Trophoblast cell (in vitro differentiated cells and primary cell): Measurements from ENCODE around the gene ISX. TPM values are rescaled to one million over a fixed set of nuclear protein-coding genes. Genes with fewer than 3 reads are reported as not detected.

Experiments used
- DNase-seq, 2 donors: peaks; one replicate each; pipeline ENCODE4 v3.0.0-alpha.2; 2016
- H2AFZ ChIP-seq: 2 replicates; pipeline ENCODE4 v1.6.1; 2013; ENCODE audit warnings: low read length, moderate library complexity, mild to moderate bottlenecking; ENCODE audit not compliant: insufficient read depth, poor library complexity
- H2AK5ac ChIP-seq: 2 replicates; pipeline ENCODE4 v1.6.1; 2013; ENCODE audit warnings: mild to moderate bottlenecking, low read length
- H2BK120ac ChIP-seq: 2 replicates; pipeline ENCODE4 v1.6.1; 2013; ENCODE audit warnings: low read length, mild to moderate bottlenecking, moderate library complexity; ENCODE audit not compliant: insufficient read depth, poor library complexity
- H2BK12ac ChIP-seq: 2 replicates; pipeline ENCODE4 v1.6.1; 2013; ENCODE audit warnings: mild to moderate bottlenecking, low read length, moderate library complexity
- H2BK5ac ChIP-seq: 2 replicates; pipeline ENCODE4 v1.6.1; 2013; ENCODE audit warnings: low read length, low read depth, moderate library complexity, mild to moderate bottlenecking; ENCODE audit not compliant: poor library complexity
- H3K14ac ChIP-seq: 2 replicates; pipeline ENCODE4 v1.6.1; 2013; ENCODE audit warnings: mild to moderate bottlenecking, low read length
- H3K18ac ChIP-seq: 2 replicates; pipeline ENCODE4 v1.6.1; 2013; ENCODE audit warnings: mild to moderate bottlenecking, low read length
- H3K23ac ChIP-seq: 2 replicates; pipeline ENCODE4 v1.6.1; 2013; ENCODE audit warnings: low read length
- H3K27ac ChIP-seq: 2 replicates; pipeline ENCODE4 v1.5.1; 2013; ENCODE audit warnings: low read depth, mild to moderate bottlenecking, inconsistent platforms, low read length, moderate library complexity
- H3K27me3 ChIP-seq: 2 replicates; pipeline ENCODE4 v1.6.1; 2013; ENCODE audit warnings: inconsistent platforms, mild to moderate bottlenecking, low read length, moderate library complexity; ENCODE audit not compliant: insufficient read depth
- H3K36me3 ChIP-seq, 2 experiments: 1 replicate in 1 of 2; 2 replicates in 1 of 2; pipeline ENCODE4 v1.6.1; 2013; ENCODE audit warnings: low read length in 2 of 2, mild to moderate bottlenecking in 2 of 2, moderate library complexity in 1 of 2; ENCODE audit not compliant: insufficient read depth in 2 of 2, control insufficient read depth in 1 of 2
- H3K4ac ChIP-seq: 2 replicates; pipeline ENCODE4 v1.6.1; 2013; ENCODE audit warnings: low read depth, mild to moderate bottlenecking, low read length, moderate library complexity
- H3K4me1 ChIP-seq, 2 experiments: 1 replicate in 1 of 2; 2 replicates in 1 of 2; pipeline ENCODE4 v1.6.1; 2013; ENCODE audit warnings: low read length in 2 of 2, mild to moderate bottlenecking in 2 of 2, moderate library complexity in 1 of 2; ENCODE audit not compliant: insufficient read depth in 2 of 2, control insufficient read depth in 1 of 2
- H3K4me2 ChIP-seq: 2 replicates; pipeline ENCODE4 v1.6.1; 2013; ENCODE audit warnings: inconsistent platforms, mild to moderate bottlenecking, low read length, moderate library complexity
- H3K4me3 ChIP-seq: 2 replicates; pipeline ENCODE4 v1.5.1; 2013; ENCODE audit warnings: mild to moderate bottlenecking, low read depth, low read length, inconsistent platforms
- H3K79me1 ChIP-seq: one replicate; pipeline ENCODE4 v1.6.1; 2013; ENCODE audit warnings: low read length
- H3K79me2 ChIP-seq: 2 replicates; pipeline ENCODE4 v1.6.1; 2013; ENCODE audit warnings: low read length, mild to moderate bottlenecking; ENCODE audit not compliant: control insufficient read depth, insufficient read depth, poor library complexity
- H3K9ac ChIP-seq: 2 replicates; pipeline ENCODE4 v1.6.1; 2013; ENCODE audit warnings: mild to moderate bottlenecking, low read length
- H3K9me3 ChIP-seq: 2 replicates; pipeline ENCODE4 v1.6.1; 2013; ENCODE audit warnings: low read depth, mild to moderate bottlenecking, control low read depth, inconsistent platforms, low read length; ENCODE audit not compliant: insufficient read depth
- H4K12ac ChIP-seq: 2 replicates; pipeline ENCODE4 v1.6.1; 2013; ENCODE audit warnings: low read depth, mild to moderate bottlenecking, low read length, moderate library complexity
- H4K8ac ChIP-seq: 2 replicates; pipeline ENCODE4 v1.6.1; 2013; ENCODE audit warnings: low read depth, mild to moderate bottlenecking, low read length, moderate library complexity
- H4K91ac ChIP-seq: one replicate; pipeline ENCODE4 v1.6.1; 2013; ENCODE audit warnings: low read depth, mild to moderate bottlenecking, low read length, moderate library complexity
- WGBS: extraction: QIAGEN DNeasy Blood & Tissue Kit; methylation state at CpG from one replicate; pipeline ENCODE4 v1.1.7; 2013; ENCODE audit warnings: missing lambda C conversion rate; ENCODE audit not compliant: insufficient read length, insufficient coverage; ENCODE audit errors: extremely low coverage; 5-methylcytosine and 5-hydroxymethylcytosine counted together
- polyA plus RNA-seq: library from polyadenylated mRNA; stranded (reverse); fragments of 200-250 nt; gene quantifications from 2 replicates; pipeline ENCODE4 v1.2.3, GENCODE V29; 2013

ISX gene
- polyA plus RNA-seq = 0.03 and 0.05 TPM in 2 replicates

DNA sequence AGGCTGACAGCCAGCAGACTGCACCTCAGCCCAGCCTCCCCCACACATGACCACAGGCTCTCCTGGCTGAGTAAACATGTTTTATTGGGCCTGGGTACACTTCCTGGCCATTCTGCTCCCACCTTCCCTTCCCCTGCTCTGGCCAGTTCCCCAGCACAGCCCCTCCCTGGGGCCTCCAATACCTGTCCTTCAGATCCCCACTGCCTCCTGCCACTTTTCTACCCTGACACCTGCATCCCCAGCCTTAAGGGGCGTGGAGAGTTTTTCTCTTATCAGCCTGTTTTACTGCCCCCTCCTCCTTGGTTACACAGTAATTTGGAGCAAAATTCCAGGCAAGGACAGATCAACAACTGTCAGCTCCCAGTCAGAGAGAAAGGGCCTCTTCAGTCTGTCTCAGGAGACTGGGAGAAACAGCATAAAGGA is at the start of gene ISX:
TSS of gene ISX (plus strand) at position 363 of the 423 bp plus-strand sequence. CDS start 930 bp downstream, outside the sequence.
- Histone ChIP-seq H4K91ac (no peak within 1 kb of the TSS), H2BK5ac (no peak within 1 kb of the TSS), H3K18ac (no peak within 1 kb of the TSS), H4K12ac (no peak within 1 kb of the TSS), H3K23ac (no peak within 1 kb of the TSS), H3K27me3 (no peaks in the 10 kb centered on the region), H3K14ac (no peak within 1 kb of the TSS), H3K4me2 (no peak within 1 kb of the TSS), H4K8ac (no peak within 1 kb of the TSS), H3K79me1 (no peaks in the 10 kb centered on the region), H3K9ac (no peak within 1 kb of the TSS), H3K4ac (no peak within 1 kb of the TSS), H3K79me2 (no peaks in the 10 kb centered on the region), H2AFZ (no peak within 1 kb of the TSS), H3K4me1 (peaks cover 2 to 14% of the 10 kb centered on the region in 2 experiments), H2BK120ac (no peak within 1 kb of the TSS), H3K9me3 (no peaks in the 10 kb centered on the region), H2AK5ac (no peak within 1 kb of the TSS), H3K36me3 (no peaks in the 10 kb centered on the region), H2BK12ac (no peak within 1 kb of the TSS), H3K4me3 (no peak within 1 kb of the TSS), H3K27ac (no peak within 1 kb of the TSS)
- WGBS = no CpG with 5 or more reads among the region's 1 CpG
- DNase-seq = no peak

DNA sequence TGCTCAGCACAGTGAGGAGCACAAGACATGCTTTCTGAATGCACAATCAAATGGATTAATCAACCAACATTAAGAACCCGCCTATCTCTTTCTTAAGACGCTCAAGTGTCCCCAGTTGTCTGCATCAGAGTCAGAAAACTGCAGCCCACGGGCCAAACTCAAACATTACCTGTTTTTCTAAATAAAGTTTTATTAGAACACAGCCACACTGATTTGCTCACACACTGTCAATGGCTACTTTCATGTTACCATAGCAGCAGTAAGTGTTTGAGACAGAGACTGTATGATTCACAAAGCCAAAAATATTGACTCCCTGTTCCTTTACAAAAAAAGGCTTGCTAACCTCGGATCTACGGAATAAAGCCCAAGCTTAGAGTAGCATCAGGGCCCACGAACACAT is 49.0 kb upstream of the ISX start:
- Histone ChIP-seq H3K27me3 (no peaks in the 10 kb centered on the region), H2BK12ac (no peak overlapping the region), H4K12ac (no peak overlapping the region), H2AFZ (no peak overlapping the region), H3K23ac (no peak overlapping the region), H3K4me2 (no peak overlapping the region), H3K27ac (no peak overlapping the region), H3K4me3 (no peak overlapping the region), H2BK120ac (peak overlapping the region; percentile 18), H3K36me3 (no peaks in the 10 kb centered on the region), H3K4ac (no peak overlapping the region), H4K91ac (peak overlapping the region; percentile 44), H3K9ac (no peak overlapping the region), H3K14ac (no peak overlapping the region), H3K9me3 (peaks cover 2% of the 10 kb centered on the region), H3K79me1 (peaks cover 23% of the 10 kb centered on the region), H2AK5ac (no peak overlapping the region), H3K79me2 (peaks cover 3% of the 10 kb centered on the region), H3K4me1 (peaks cover 3 to 4% of the 10 kb centered on the region in 2 experiments), H2BK5ac (no peak overlapping the region), H4K8ac (no peak overlapping the region), H3K18ac (no peak overlapping the region)
- no peak for DNase-seq
- no CpG with 5 or more reads among the region's 6 CpGs for WGBS

DNA sequence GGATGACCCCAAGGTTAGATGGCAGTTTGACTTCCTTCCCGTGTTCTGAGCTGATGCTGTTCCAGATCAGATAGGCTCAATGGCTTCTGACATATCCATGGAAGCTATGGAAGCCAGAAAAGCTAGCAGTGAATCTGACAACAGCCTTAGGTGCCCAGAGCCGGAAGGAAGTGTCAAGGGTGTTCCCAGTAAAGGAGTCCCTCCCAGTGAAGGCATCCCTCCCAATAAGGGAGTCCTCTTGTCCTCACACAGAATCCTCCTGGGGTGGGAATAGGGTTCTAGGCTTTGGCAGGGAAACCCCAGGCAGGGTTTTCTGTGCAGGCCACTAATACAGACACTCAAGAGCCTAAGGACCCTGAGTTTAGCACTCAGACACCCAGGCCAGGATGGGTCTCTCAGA is 47.0 kb upstream of the ISX start:
- no CpG with 5 or more reads among the region's 2 CpGs for WGBS
- H3K23ac ChIP-seq = no peak overlapping the region
- no peak overlapping the region for H4K8ac ChIP-seq
- H2AK5ac ChIP-seq = peak overlapping the region; percentile 84
- peak overlapping the region; percentile 49 for H2BK120ac ChIP-seq
- DNase-seq = no peak
- H4K12ac ChIP-seq = no peak overlapping the region
- no peak overlapping the region for H3K4me3 ChIP-seq
- H3K79me2 ChIP-seq = peaks cover 3% of the 10 kb centered on the region
- no peak overlapping the region for H3K4me2 ChIP-seq
- H3K79me1 ChIP-seq = peaks cover 35% of the 10 kb centered on the region
- no peaks in the 10 kb centered on the region for H3K36me3 ChIP-seq
- no peak overlapping the region for H3K27ac ChIP-seq
- H2BK12ac ChIP-seq = peak overlapping the region; percentile 50
- no peak overlapping the region for H3K9ac ChIP-seq
- H3K27me3 ChIP-seq = no peaks in the 10 kb centered on the region
- H2AFZ ChIP-seq = no peak overlapping the region
- no peak overlapping the region for H3K4ac ChIP-seq
- no peak overlapping the region for H3K14ac ChIP-seq
- peaks cover 2% of the 10 kb centered on the region for H3K9me3 ChIP-seq
- H4K91ac ChIP-seq = peak overlapping the region; percentile 22
- no peak overlapping the region for H3K18ac ChIP-seq
- H2BK5ac ChIP-seq = no peak overlapping the region
- H3K4me1 ChIP-seq = peaks cover 4 to 8% of the 10 kb centered on the region in 2 experiments

DNA sequence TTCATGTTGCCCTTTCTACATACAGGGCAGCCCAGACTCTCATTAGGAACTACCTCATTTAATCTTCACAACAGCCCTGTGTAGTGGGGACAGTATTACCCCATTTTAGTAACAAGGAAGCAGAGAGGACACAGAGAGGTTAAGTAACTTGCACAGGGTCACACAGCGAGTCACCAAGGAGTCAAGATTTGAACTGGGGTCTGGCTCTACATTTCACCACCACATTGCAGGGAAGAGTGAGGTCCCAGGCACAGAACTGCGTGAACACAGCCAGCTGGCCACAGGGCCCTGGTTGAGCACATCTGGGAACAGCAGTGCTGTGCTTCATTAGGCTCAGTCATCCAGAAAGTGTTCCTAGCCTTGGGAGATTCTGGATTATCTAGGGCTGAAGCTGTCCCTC is 45.4 kb upstream of the ISX start:
- Histone ChIP-seq H3K79me2 (peaks cover 3% of the 10 kb centered on the region), H3K36me3 (no peaks in the 10 kb centered on the region), H2AFZ (no peak overlapping the region), H3K9ac (no peak overlapping the region), H3K27me3 (no peaks in the 10 kb centered on the region), H3K4me3 (no peak overlapping the region), H3K4me1 (peaks cover 4% of the 10 kb centered on the region in 2 experiments), H3K27ac (no peak overlapping the region), H4K12ac (no peak overlapping the region), H2BK5ac (no peak overlapping the region), H4K8ac (no peak overlapping the region), H3K14ac (peak overlapping the region; percentile 47), H3K9me3 (no peaks in the 10 kb centered on the region), H2BK120ac (peak overlapping the region; percentile 16), H3K4ac (no peak overlapping the region), H3K18ac (no peak overlapping the region), H2AK5ac (peak overlapping the region; percentile 1), H3K4me2 (no peak overlapping the region), H3K23ac (no peak overlapping the region), H4K91ac (peak overlapping the region; percentile 58), H2BK12ac (peak overlapping the region; percentile 61), H3K79me1 (peaks cover 36% of the 10 kb centered on the region)
- no CpG with 5 or more reads among the region's 2 CpGs for WGBS
- no peak for DNase-seq
